ENCODE measurements around the gene CSF2.

Gene CSF2

DNA sequence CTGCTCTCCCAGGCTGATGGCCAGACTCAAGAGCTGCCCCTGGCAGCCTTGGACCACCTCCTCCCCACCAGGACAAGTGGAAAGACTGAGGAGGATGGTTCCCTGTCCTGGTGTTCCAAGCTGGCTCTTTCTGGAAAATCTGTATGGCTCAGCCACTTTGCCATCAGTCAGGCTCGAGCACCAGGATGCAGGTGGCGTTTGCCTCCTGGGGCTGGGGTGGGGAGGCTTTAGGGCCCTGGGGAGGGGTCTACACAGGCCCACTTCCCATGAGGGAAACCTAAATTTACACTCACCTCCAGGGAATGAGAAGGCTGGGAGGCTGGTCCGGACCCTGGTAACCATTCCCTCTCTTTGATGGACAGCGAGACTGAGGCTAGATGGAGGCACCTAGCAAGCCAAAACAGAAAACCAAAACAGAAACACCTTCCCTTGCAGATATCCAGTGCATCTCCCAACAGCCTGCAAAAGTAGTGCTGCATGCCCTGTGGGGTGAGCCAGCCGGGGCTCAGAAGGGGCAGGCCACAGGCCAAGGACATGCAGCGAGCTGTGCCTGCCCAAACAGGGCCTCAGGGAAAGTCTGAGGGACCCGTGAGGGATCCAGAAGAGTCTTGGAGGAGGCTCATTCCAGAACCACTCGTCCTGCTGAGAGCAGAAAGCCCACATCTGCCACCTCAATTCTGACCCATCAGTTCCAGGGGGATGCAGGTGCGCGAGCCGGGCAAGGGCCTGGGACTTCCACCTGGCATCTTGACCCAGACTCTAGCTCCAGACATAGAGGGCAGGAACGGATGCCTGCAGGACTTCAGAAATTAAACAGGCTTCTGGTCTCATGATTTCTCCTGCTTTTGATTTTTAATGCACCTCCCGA is 5.4 kb upstream of the CSF2 start:
- no peak for DNase-seq (ENCODE audit: low read depth in 1 of 2, low spot score in 1 of 2)

DNA sequence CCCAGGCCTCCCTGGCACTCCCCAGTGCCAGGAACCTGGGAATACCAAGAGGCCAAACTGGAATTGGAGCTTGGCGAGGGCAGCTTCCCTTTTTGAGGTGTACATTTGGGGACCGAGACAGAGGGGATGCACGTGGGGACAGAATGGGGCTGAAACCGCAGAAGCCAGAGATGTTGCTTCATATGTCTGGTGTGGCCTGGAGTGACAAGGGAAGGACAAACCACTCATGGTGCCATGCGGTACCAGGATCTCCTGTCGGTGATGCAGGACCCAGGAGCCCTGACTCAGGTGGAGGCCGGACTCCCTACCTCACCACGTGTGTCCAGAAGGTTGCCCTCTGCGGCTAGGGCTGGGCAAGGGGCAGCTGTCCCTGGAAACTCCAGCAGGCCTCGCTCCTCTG is 4.0 kb upstream of the CSF2 start:
- DNase-seq (ENCODE audit: low read depth in 1 of 2, low spot score in 1 of 2): no peak

DNA sequence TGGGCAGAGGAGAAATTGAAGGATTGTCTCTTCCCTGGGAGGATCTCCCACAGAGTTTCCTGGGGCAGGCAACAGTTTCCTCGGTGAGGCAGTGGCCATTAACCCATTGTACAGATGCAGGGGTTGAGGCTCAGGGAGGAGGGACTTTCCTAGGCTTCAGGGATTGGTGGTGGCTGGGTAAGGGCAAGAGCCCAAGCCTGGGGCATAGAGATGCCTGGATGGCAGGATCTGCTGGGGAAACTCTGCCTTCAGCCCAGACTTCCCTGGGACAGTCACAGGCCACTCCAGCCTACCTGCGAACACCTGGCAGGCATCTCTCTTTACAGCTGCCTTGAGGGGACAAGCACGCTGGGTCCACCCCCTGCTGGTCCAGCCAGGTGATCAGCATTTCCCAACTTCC is 3.6 kb upstream of the CSF2 start:
- DNase-seq (ENCODE audit: low read depth in 1 of 2, low spot score in 1 of 2): no peak

DNA sequence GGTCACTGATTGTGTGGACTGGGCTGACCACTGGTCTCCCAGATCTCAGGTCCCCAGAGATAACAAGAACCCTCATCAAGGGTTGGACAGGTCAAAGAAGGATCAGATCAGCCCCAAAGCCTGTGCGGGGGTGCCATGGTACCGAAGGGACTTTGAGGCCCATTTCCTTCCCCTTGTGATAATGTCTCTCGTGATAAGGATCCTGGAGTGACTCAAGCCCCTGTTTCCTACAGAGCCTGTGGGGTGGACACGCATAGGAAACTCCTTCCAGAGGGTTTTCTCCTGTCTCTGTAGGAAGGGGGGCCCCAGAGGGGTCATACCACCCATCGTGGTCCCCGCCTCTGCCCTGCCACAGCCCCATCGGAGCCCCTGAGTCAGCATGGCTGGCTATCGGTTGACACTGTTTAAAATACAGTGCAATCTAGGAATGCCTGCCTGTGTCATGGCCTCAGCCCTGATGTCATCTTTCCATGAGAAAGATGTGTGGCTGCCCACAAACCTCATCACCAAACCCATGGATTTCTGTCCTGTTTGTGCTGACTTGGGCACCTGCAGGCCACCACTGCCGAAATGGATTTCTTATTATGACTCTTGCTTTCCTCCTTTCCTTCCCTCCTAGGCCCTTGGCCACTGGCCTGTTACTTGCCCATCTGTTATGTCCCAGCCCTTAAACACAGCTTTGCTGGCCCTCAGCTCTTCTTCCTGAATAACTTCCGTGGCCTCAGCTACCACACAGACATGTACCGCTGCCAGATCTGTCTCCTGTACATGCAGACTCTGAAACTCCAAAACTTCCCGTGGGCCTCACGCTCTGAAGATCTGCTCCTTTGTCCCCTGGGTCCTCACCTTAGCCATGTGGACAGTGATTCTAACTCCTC is 2.9 kb upstream of the CSF2 start:
- DNase-seq (ENCODE audit: low read depth in 1 of 2, low spot score in 1 of 2): no peak

DNA sequence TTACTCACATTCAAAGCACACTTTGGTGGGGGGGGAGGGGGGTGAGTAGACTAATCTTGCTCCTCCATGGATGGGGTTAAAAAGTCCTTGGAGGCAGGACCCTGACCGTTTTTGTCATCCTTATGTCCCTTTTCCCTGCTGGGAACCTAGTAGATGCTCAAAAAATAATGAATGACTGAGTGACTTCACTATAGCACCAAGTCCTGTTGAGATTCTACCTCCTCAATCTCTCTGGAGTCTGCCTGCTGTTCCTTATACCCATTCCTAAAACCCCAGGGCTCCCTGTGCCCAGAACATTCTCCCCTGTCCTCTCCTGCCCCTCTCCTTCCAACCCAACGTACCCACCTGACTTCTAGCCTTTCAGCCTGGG is 2.3 kb upstream of the CSF2 start:
- DNase-seq (ENCODE audit: low read depth in 1 of 2, low spot score in 1 of 2): no peak

DNA sequence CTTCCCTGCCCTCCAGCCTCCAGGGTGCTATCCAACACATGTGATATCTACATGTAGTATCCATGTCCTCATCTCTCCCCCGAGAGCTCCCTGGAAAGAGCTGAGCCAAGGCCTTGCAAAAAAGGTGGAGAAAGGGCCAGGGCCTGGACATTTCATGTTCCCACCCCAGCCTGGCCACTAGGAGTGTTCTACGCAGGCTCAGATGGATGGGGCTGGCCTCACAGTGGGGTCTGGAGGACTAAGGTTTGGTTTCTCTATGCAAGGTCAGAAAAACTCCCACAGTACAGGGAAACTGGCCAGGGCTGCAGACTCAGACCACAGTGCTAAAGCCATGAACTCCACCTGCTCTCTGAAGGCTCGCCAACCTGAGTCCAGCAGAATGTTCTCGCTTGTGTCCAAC is 1.5 kb upstream of the CSF2 start:
- no peak for DNase-seq (ENCODE audit: low read depth in 1 of 2, low spot score in 1 of 2)

DNA sequence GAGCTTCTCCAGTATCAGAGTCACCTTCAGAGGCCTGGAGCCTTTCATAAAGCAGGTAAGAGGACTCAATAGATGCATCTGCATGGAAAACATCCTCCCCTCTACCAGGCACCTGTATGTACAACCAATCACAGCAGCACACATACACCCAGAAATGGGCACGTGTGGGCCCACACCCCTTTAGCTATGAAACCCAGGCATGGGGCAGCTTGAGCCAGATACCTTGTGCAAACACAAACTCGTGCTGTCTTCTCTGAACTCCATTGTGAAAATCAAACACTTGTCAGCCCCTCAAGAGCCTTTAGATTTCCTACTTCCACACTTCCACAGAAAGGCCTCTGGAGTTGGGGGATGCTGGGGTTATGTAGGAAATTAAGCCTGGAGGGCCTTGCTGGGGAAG is 1.1 kb upstream of the CSF2 start:
- no peak for DNase-seq (ENCODE audit: low read depth in 1 of 2, low spot score in 1 of 2)

DNA sequence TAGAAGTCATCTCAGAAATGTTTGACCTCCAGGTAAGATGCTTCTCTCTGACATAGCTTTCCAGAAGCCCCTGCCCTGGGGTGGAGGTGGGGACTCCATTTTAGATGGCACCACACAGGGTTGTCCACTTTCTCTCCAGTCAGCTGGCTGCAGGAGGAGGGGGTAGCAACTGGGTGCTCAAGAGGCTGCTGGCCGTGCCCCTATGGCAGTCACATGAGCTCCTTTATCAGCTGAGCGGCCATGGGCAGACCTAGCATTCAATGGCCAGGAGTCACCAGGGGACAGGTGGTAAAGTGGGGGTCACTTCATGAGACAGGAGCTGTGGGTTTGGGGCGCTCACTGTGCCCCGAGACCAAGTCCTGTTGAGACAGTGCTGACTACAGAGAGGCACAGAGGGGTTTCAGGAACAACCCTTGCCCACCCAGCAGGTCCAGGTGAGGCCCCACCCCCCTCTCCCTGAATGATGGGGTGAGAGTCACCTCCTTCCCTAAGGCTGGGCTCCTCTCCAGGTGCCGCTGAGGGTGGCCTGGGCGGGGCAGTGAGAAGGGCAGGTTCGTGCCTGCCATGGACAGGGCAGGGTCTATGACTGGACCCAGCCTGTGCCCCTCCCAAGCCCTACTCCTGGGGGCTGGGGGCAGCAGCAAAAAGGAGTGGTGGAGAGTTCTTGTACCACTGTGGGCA is 642 bp downstream of the CSF2 start:
- no peak for DNase-seq (ENCODE audit: low read depth in 1 of 2, low spot score in 1 of 2)

DNA sequence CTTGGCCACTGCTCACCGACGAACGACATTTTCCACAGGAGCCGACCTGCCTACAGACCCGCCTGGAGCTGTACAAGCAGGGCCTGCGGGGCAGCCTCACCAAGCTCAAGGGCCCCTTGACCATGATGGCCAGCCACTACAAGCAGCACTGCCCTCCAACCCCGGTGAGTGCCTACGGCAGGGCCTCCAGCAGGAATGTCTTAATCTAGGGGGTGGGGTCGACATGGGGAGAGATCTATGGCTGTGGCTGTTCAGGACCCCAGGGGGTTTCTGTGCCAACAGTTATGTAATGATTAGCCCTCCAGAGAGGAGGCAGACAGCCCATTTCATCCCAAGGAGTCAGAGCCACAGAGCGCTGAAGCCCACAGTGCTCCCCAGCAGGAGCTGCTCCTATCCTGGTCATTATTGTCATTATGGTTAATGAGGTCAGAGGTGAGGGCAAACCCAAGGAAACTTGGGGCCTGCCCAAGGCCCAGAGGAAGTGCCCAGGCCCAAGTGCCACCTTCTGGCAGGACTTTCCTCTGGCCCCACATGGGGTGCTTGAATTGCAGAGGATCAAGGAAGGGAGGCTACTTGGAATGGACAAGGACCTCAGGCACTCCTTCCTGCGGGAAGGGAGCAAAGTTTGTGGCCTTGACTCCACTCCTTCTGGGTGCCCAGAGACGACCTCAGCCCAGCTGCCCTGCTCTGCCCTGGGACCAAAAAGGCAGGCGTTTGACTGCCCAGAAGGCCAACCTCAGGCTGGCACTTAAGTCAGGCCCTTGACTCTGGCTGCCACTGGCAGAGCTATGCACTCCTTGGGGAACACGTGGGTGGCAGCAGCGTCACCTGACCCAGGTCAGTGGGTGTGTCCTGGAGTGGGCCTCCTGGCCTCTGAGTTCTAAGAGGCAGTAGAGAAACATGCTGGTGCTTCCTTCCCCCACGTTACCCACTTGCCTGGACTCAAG is 1.5 kb downstream of the CSF2 start:
- DNase-seq (ENCODE audit: low read depth in 1 of 2, low spot score in 1 of 2): no peak

DNA sequence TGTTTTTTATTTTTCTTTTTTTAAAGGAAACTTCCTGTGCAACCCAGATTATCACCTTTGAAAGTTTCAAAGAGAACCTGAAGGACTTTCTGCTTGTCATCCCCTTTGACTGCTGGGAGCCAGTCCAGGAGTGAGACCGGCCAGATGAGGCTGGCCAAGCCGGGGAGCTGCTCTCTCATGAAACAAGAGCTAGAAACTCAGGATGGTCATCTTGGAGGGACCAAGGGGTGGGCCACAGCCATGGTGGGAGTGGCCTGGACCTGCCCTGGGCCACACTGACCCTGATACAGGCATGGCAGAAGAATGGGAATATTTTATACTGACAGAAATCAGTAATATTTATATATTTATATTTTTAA is 2.1 kb downstream of the CSF2 start:
- DNase-seq (ENCODE audit: low read depth in 1 of 2, low spot score in 1 of 2): no peak

DNA sequence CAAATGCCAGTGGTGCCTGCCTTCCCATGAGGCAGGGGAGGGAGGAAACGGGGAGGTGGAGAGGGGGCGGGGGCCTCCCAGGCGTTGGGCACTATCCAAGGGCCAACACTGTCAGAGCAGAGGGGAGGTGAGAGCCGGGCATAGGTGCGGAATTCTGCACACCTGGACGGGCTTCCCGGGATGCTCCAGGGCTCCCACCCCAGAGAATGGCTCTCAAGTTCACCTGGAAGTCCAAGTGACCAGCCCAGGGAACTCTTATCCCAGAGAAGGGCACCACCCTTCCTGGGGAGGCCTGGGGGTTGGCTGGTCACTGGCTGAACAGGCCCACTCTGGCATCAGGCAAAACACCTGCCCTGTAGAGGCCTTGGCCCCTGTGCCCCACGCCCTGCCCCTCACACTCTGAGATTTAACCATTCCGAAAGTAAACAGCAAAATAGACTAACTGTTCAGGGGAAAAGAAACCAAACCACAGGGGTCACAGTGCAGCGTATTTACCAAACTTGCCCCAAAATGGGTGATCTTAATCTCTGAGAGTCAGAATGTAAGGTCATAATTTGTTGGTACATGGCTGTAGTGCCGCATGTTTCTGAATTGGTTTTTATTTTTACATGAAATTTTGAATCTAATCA is 2.7 kb downstream of the CSF2 start:
- DNase-seq (ENCODE audit: low read depth in 1 of 2, low spot score in 1 of 2): no peak

DNA sequence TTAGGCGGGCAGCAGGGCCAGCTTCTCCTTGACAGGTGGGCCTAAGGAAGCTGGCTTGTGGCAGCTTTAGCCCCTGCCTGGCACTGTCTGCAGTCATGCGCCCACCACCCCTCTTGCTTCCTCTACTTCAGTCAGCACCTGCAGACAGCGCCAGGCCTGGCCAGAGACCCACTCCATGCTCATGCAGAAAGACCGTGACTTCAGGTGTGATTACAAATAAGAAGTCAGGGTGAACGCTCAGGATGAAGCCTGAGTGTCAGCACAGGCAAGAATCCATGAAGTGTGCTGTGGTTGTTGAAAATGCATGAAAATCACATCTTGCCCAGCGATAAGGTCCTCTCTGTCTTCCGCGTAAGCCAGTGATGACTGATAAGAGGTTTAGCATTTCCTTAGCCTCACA is 3.4 kb downstream of the CSF2 start:
- DNase-seq (ENCODE audit: low read depth in 1 of 2, low spot score in 1 of 2): no peak

DNA sequence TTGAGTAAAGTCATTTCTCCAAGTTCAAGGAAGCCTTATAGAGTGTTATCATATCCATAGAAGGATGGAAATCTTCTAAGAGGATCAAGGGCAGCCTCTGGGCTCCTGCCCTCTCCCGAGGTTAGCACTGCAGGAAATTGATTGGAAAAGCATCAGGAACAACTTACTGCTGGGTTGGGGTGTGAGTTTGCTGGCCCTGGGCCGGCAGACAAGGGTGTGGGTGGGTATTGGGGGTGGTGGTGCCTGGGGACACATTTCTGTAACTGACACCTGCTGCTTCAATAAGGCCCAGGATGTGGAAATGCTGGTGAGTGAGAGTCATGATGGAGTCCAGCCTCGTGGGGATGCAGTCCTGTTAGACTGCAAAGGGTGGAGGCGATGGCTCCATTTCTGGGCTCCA is 5.5 kb downstream of the CSF2 start:
- no peak for DNase-seq (ENCODE audit: low read depth in 1 of 2, low spot score in 1 of 2)

DNA sequence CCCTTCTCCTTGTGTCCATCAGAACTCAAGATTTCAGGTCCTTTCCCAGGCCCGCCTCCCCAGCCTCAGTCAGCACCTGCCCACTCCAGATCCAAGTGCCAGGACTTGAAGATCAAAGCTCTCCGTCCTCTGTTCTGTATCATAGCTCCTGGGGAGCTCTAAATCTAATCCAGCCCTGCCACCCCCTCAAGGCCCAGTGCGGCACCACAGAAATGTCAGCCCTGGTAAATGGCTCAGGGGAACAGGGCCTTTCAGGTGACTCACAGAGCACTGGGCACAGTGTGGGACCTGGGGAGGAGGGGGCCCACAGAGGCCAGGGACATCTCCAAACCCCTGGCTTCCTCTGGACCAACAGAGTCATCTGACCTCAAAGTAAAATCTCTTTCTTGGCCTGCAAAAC is 6.0 kb downstream of the CSF2 start:
- no peak for DNase-seq (ENCODE audit: low read depth in 1 of 2, low spot score in 1 of 2)

DNA sequence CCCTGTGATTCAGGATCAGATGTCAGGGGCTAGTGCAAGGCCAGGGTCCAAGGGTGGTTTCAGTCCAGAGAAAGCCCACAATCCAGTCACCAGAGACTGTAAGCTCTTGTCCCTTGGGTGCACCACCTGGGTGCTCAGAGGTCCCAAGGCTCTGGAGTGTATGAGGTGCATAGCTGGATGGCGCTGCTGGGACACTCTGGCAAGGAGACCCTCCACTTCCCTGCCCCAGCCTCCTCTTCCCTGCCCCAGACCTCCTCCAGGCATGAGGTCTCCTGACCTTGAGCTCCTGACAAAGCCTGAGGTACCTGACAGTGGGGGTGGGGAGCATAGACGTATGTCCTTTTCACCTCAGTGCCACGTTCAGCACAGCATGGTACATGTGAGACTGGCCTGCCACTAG is 7.0 kb downstream of the CSF2 start:
- DNase-seq (ENCODE audit: low read depth in 1 of 2, low spot score in 1 of 2): no peak

DNA sequence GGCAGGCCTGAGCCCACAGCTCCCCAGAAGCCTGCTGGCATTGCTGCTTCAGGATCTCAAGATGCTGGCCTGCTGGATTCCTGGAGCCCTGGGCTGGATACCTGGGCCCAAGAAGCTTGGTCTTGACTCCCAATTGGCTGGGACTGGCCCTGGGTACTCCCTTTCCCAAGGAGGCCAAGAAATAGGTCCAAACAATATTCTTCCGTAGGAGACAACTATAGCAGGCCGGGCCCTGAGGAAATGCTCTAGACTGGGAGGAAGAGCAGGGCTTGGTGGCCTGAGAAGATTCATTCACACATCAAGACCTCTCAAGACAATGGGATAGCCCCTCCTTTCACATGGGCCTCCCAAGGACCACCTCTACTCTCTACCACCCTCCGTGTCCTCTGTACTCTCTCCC is 7.9 kb downstream of the CSF2 start:
- no peak for DNase-seq (ENCODE audit: low read depth in 1 of 2, low spot score in 1 of 2)

DNA sequence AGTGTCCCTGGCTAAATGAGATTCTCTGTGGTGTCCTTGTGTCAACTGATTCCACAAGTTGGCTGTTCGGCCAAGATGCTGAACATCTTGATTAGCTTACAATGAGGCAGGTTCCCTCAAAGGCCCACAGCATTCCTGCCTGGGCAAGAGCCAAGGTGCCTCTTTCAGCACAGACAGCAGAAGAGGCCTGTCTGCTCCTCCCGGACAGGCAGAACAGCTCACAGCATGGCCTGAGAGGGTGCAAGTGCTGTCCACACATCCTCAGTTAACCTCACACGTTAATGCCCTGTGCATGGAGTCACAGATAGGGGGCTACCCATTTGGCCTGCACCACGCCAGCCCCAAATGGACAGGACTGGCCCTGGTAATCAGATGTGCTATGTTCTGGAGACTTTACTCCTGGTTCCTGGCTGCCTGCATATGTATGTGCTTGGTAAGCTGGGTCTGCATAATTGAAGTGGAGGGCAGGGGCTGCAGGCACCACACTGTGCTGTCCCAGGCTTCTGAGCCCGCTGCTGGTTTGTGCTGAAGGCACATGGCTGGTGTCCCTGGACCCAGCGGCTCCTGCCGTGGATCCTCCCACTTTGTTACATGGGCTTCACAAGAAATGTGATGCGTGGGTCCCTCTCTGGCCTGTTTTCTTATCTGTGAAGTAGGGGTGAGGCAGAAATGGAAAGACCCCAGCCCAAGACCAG is 8.9 kb downstream of the CSF2 start:
- DNase-seq (ENCODE audit: low read depth in 1 of 2, low spot score in 1 of 2): no peak

DNA sequence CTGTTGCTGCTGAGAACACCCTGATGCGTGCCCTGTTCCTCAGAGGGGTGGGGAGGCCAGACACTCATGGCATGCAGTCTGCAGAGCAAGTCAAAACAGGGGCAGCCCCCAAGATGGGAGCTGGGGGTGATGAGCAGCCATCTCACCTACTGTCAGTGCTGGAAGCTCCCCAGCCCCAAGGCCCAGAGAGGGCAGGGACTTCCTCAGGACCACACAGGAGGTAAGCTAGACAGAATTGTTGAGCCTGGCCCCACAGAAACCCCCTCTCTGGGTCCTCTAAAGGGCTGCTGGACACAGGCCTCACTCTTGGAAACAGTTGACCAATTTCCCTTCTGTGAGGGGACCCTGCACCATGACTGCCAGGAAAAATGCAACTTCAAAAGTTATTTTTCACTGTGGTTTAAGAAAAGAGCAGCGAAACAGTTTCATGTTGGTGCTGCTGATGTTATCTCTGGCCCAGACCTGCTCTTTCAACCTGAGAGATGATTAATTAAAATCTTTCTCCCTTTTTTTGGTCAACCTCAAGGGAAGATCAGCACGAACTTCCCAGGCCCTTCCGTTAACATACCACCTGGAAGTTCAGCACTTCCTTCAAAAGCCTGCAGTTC is 9.6 kb downstream of the CSF2 start:
- DNase-seq (ENCODE audit: low read depth in 1 of 2, low spot score in 1 of 2): no peak

DNA sequence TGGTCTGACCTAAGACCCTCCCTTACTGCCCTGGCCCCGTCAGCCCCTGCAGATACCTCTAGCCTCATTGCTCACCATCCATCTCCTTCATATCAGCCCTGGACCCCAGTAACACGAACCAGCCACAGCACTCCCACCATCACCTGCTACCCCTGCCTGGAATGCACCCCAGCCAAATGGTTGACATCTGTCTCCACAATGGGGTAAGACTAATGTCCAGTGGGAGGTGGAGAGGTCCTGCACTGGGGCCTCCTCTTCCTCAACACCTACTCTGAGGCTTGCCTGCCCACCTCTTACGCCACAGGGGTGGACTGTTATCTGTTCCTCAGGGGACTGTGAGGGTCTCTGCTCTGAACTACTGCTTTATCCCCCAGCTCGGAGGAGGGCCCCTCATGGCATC is 12.1 kb downstream of the CSF2 start:
- no peak for DNase-seq (ENCODE audit: low read depth in 1 of 2, low spot score in 1 of 2)
